NOMO-1 (cell line): ENCODE measurements around the gene HACD3.
"Not testable (repeated sequence)": the region's sequence is repeated elsewhere in the genome, so short reads cannot be mapped to it uniquely, and the experiment has no call there.

Experiments
- DNase-seq, 2 experiments: peaks; one replicate each; lab custom pipeline; 2025; ENCODE audit not compliant: unreplicated experiment in 2 of 2; lab: John Stamatoyannopoulos, UW

The HACD3 gene

GRCh38 chr15:65595960-65596359 is 65.7 kb downstream of the HACD3 start:
- no peak for DNase-seq

- DNase-seq = no peak
Observed at GRCh38 chr15:65598468-65598867, 68.2 kb downstream of the HACD3 start.

- DNase-seq = no peak
Observed at GRCh38 chr15:65599677-65600076, 69.4 kb downstream of the HACD3 start.

- no peak for DNase-seq
Observed at GRCh38 chr15:65603134-65603533, 72.9 kb downstream of the HACD3 start.

GRCh38 chr15:65603559-65603958 is 73.3 kb downstream of the HACD3 start:
- DNase-seq = no peak

GRCh38 chr15:65610871-65611718 is 80.8 kb downstream of the HACD3 start, which contains the start of gene INTS14:
INTS14 (minus strand) TSS chr15:65611131; CDS start chr15:65607380, 3,751 bp downstream.
- peak; percentile 96 for DNase-seq

GRCh38 chr15:65611888-65612615 is 81.8 kb downstream of the HACD3 start:
- DNase-seq = no peak

- DNase-seq = no peak
Observed at GRCh38 chr15:65612616-65612946, 82.3 kb downstream of the HACD3 start.

- no peak for DNase-seq
Observed at GRCh38 chr15:65612949-65613744, 82.9 kb downstream of the HACD3 start.

- DNase-seq = not testable (repeated sequence)
Observed at GRCh38 chr15:65615887-65616286, 85.6 kb downstream of the HACD3 start.

- DNase-seq = no peak
Observed at GRCh38 chr15:65618560-65619109, 88.4 kb downstream of the HACD3 start.

- DNase-seq = no peak
Observed at GRCh38 chr15:65619626-65620290, 89.5 kb downstream of the HACD3 start.

GRCh38 chr15:65620833-65621232 is 90.6 kb downstream of the HACD3 start:
- DNase-seq = no peak

- no peak for DNase-seq
Observed at GRCh38 chr15:65621638-65622037, 91.4 kb downstream of the HACD3 start, which contains the start of gene SLC24A1. SLC24A1 (plus strand) TSS chr15:65621938; CDS start chr15:65624081, 2,143 bp downstream.

- no peak for DNase-seq
Observed at GRCh38 chr15:65623103-65623502, 92.8 kb downstream of the HACD3 start.

- DNase-seq = no peak
Observed at GRCh38 chr15:65626856-65627255, 96.6 kb downstream of the HACD3 start.
